SK-N-SH (cell line): ENCODE data around the gene TMSB10.

ENCODE experiments used
- CHD2 ChIP-seq: fragments of 150-350 bp; IDR thresholded peaks from 2 replicates; pipeline ENCODE4 v1.6.1; 2018; ENCODE audit warnings: low read length; ENCODE audit not compliant: partially characterized antibody
- EP300 ChIP-seq, 2 experiments: IDR thresholded peaks; 2 replicates each; pipeline versions ENCODE4 v1.4.0 to v1.6.1; 2012; ENCODE audit warnings: borderline replicate concordance in 1 of 2, low read depth in 1 of 2, low read length in 1 of 2
- FOSL2 ChIP-seq: IDR thresholded peaks from 2 replicates; pipeline ENCODE4 v1.4.0; 2012; ENCODE audit warnings: low read depth, mild to moderate bottlenecking, moderate library complexity, borderline replicate concordance
- FOXM1 ChIP-seq: IDR thresholded peaks from 2 replicates; pipeline ENCODE4 v1.4.0; 2012; ENCODE audit warnings: low read depth, mild to moderate bottlenecking
- JUND ChIP-seq: IDR thresholded peaks from 2 replicates; pipeline ENCODE4 v1.4.0; 2012
- MXI1 ChIP-seq: IDR thresholded peaks from 2 replicates; pipeline ENCODE4 v1.6.1; 2012; ENCODE audit warnings: mild to moderate bottlenecking, low read depth, low read length, improper control_type of control experiment
- RXRA ChIP-seq: IDR thresholded peaks from 2 replicates; pipeline ENCODE4 v1.4.0; 2012; ENCODE audit warnings: low read depth, mild to moderate bottlenecking, borderline replicate concordance
- TF ChIP-seq, protein P1 (sequence below): fragments of 200-600 bp; sonication (generic); IDR thresholded peaks from 2 replicates; pipeline ENCODE4 v1.6.1; 2017; ENCODE audit warnings: antibody characterized with exemption, mild to moderate bottlenecking, moderate library complexity

DNA sequence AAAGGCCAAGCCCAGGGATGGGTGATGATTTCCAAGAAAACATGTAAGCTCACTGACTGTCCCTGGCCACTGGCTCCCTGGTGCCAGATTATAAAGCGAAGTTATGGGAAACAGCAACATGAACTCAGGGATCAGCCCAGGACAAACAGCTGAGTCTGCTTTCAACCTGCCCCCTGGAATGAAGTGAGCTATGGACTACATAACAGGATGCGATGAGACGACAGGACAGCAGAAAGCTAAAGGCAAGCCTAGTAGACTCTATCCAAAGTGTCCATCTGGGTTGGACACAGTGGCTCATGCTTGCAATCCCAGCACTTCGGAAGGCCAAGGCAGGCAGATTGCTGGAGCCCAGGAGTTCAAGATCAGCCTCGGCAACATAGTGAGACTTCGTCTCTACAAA is 48.9 kb downstream of the TMSB10 start:
- TF ChIP-seq, protein P1, sequence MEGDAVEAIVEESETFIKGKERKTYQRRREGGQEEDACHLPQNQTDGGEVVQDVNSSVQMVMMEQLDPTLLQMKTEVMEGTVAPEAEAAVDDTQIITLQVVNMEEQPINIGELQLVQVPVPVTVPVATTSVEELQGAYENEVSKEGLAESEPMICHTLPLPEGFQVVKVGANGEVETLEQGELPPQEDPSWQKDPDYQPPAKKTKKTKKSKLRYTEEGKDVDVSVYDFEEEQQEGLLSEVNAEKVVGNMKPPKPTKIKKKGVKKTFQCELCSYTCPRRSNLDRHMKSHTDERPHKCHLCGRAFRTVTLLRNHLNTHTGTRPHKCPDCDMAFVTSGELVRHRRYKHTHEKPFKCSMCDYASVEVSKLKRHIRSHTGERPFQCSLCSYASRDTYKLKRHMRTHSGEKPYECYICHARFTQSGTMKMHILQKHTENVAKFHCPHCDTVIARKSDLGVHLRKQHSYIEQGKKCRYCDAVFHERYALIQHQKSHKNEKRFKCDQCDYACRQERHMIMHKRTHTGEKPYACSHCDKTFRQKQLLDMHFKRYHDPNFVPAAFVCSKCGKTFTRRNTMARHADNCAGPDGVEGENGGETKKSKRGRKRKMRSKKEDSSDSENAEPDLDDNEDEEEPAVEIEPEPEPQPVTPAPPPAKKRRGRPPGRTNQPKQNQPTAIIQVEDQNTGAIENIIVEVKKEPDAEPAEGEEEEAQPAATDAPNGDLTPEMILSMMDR: no peak
- TF ChIP-seq RXRA (no peak), JUND (no peak), FOXM1 (no peak), EP300 (IDR thresholded peaks at IDR 0.05; ENCODE audit: borderline replicate concordance in 1 of 2, low read depth in 1 of 2, low read length in 1 of 2) (no peak), FOSL2 (no peak), CHD2 (no peak), MXI1 (no peak)
